ENCODE measurements around the gene DCP1A.
"Not testable (repeated sequence)": the region's sequence is repeated elsewhere in the genome, so short reads cannot be mapped to it uniquely, and the experiment has no call there.

Gene DCP1A

GRCh38 chr3:53327986-53328385 lies 19.4 kb downstream of the DCP1A start:
- not testable (repeated sequence) for H3K36me3 ChIP-seq (ENCODE audit: control insufficient read depth, insufficient read depth, low read length); H3K27me3 ChIP-seq (ENCODE audit: control insufficient read depth, insufficient read depth, low read length); H3K9me3 ChIP-seq (ENCODE audit: control insufficient read depth, insufficient read depth, low read length); H3K9ac ChIP-seq (ENCODE audit: low read depth, low read length); H3K4me1 ChIP-seq (ENCODE audit: control insufficient read depth, insufficient read depth, low read length); H3K4me3 ChIP-seq (ENCODE audit: low read depth, low read length)

- Histone ChIP-seq H3K4me3 (ENCODE audit: low read depth, low read length) (no peak overlapping the region), H3K9ac (ENCODE audit: low read depth, low read length) (no peak overlapping the region), H3K4me1 (ENCODE audit: control insufficient read depth, insufficient read depth, low read length) (no peaks in the 10 kb centered on the region), H3K9me3 (ENCODE audit: control insufficient read depth, insufficient read depth, low read length) (no peaks in the 10 kb centered on the region), H3K27me3 (ENCODE audit: control insufficient read depth, insufficient read depth, low read length) (no peaks in the 10 kb centered on the region), H3K36me3 (ENCODE audit: control insufficient read depth, insufficient read depth, low read length) (no peaks in the 10 kb centered on the region)
These were observed 23.2 kb downstream of the DCP1A start for GRCh38 chr3:53324105-53324504.

- Histone ChIP-seq H3K9ac (ENCODE audit: low read depth, low read length) (no peak overlapping the region), H3K9me3 (ENCODE audit: control insufficient read depth, insufficient read depth, low read length) (no peaks in the 10 kb centered on the region), H3K4me3 (ENCODE audit: low read depth, low read length) (no peak overlapping the region), H3K36me3 (ENCODE audit: control insufficient read depth, insufficient read depth, low read length) (no peaks in the 10 kb centered on the region), H3K4me1 (ENCODE audit: control insufficient read depth, insufficient read depth, low read length) (no peaks in the 10 kb centered on the region), H3K27me3 (ENCODE audit: control insufficient read depth, insufficient read depth, low read length) (no peaks in the 10 kb centered on the region)
These were observed 26.6 kb downstream of the DCP1A start for GRCh38 chr3:53320697-53321096.

- Histone ChIP-seq H3K27me3 (ENCODE audit: control insufficient read depth, insufficient read depth, low read length) (no peaks in the 10 kb centered on the region), H3K4me1 (ENCODE audit: control insufficient read depth, insufficient read depth, low read length) (no peaks in the 10 kb centered on the region), H3K9me3 (ENCODE audit: control insufficient read depth, insufficient read depth, low read length) (no peaks in the 10 kb centered on the region), H3K9ac (ENCODE audit: low read depth, low read length) (no peak overlapping the region), H3K4me3 (ENCODE audit: low read depth, low read length) (no peak overlapping the region), H3K36me3 (ENCODE audit: control insufficient read depth, insufficient read depth, low read length) (peaks cover 2% of the 10 kb centered on the region)
These were observed 28.8 kb downstream of the DCP1A start for GRCh38 chr3:53318522-53318921.

- no peak overlapping the region for H3K4me3 ChIP-seq (ENCODE audit: low read depth, low read length)
- H3K9ac ChIP-seq (ENCODE audit: low read depth, low read length), result no peak overlapping the region
- no peaks in the 10 kb centered on the region for H3K4me1 ChIP-seq (ENCODE audit: control insufficient read depth, insufficient read depth, low read length)
- no peaks in the 10 kb centered on the region for H3K9me3 ChIP-seq (ENCODE audit: control insufficient read depth, insufficient read depth, low read length)
- H3K36me3 ChIP-seq (ENCODE audit: control insufficient read depth, insufficient read depth, low read length), result peaks cover 9% of the 10 kb centered on the region
- H3K27me3 ChIP-seq (ENCODE audit: control insufficient read depth, insufficient read depth, low read length), result no peaks in the 10 kb centered on the region
These were observed 34.5 kb downstream of the DCP1A start for GRCh38 chr3:53312832-53313231.

- Histone ChIP-seq H3K4me3 (ENCODE audit: low read depth, low read length) (no peak overlapping the region), H3K9me3 (ENCODE audit: control insufficient read depth, insufficient read depth, low read length) (no peaks in the 10 kb centered on the region), H3K9ac (ENCODE audit: low read depth, low read length) (no peak overlapping the region), H3K27me3 (ENCODE audit: control insufficient read depth, insufficient read depth, low read length) (no peaks in the 10 kb centered on the region), H3K4me1 (ENCODE audit: control insufficient read depth, insufficient read depth, low read length) (no peaks in the 10 kb centered on the region), H3K36me3 (ENCODE audit: control insufficient read depth, insufficient read depth, low read length) (peaks cover 9% of the 10 kb centered on the region)
These were observed 35.5 kb downstream of the DCP1A start for GRCh38 chr3:53311882-53312281.

GRCh38 chr3:53303957-53304356 lies 43.4 kb downstream of the DCP1A start:
- no peaks in the 10 kb centered on the region for H3K4me1 ChIP-seq (ENCODE audit: control insufficient read depth, insufficient read depth, low read length)
- H3K27me3 ChIP-seq (ENCODE audit: control insufficient read depth, insufficient read depth, low read length), result no peaks in the 10 kb centered on the region
- H3K4me3 ChIP-seq (ENCODE audit: low read depth, low read length), result no peak overlapping the region
- H3K9me3 ChIP-seq (ENCODE audit: control insufficient read depth, insufficient read depth, low read length), result no peaks in the 10 kb centered on the region
- no peak overlapping the region for H3K9ac ChIP-seq (ENCODE audit: low read depth, low read length)
- H3K36me3 ChIP-seq (ENCODE audit: control insufficient read depth, insufficient read depth, low read length), result peaks cover 12% of the 10 kb centered on the region

GRCh38 chr3:53303549-53303948 lies 43.8 kb downstream of the DCP1A start:
- H3K9ac ChIP-seq (ENCODE audit: low read depth, low read length), result no peak overlapping the region
- H3K27me3 ChIP-seq (ENCODE audit: control insufficient read depth, insufficient read depth, low read length), result no peaks in the 10 kb centered on the region
- H3K4me1 ChIP-seq (ENCODE audit: control insufficient read depth, insufficient read depth, low read length), result no peaks in the 10 kb centered on the region
- peaks cover 12% of the 10 kb centered on the region for H3K36me3 ChIP-seq (ENCODE audit: control insufficient read depth, insufficient read depth, low read length)
- H3K4me3 ChIP-seq (ENCODE audit: low read depth, low read length), result no peak overlapping the region
- H3K9me3 ChIP-seq (ENCODE audit: control insufficient read depth, insufficient read depth, low read length), result no peaks in the 10 kb centered on the region

- Histone ChIP-seq H3K9me3 (ENCODE audit: control insufficient read depth, insufficient read depth, low read length) (no peaks in the 10 kb centered on the region), H3K27me3 (ENCODE audit: control insufficient read depth, insufficient read depth, low read length) (no peaks in the 10 kb centered on the region), H3K4me1 (ENCODE audit: control insufficient read depth, insufficient read depth, low read length) (no peaks in the 10 kb centered on the region), H3K4me3 (ENCODE audit: low read depth, low read length) (no peak overlapping the region), H3K9ac (ENCODE audit: low read depth, low read length) (no peak overlapping the region), H3K36me3 (ENCODE audit: control insufficient read depth, insufficient read depth, low read length) (peaks cover 8% of the 10 kb centered on the region)
These were observed 46.5 kb downstream of the DCP1A start for GRCh38 chr3:53300826-53301225.

GRCh38 chr3:53299611-53300023 lies 47.7 kb downstream of the DCP1A start:
- H3K4me1 ChIP-seq (ENCODE audit: control insufficient read depth, insufficient read depth, low read length); H3K9ac ChIP-seq (ENCODE audit: low read depth, low read length); H3K27me3 ChIP-seq (ENCODE audit: control insufficient read depth, insufficient read depth, low read length); H3K9me3 ChIP-seq (ENCODE audit: control insufficient read depth, insufficient read depth, low read length); H3K36me3 ChIP-seq (ENCODE audit: control insufficient read depth, insufficient read depth, low read length); H3K4me3 ChIP-seq (ENCODE audit: low read depth, low read length): not testable (repeated sequence)

GRCh38 chr3:53295410-53295809 lies 51.9 kb downstream of the DCP1A start:
- Histone ChIP-seq H3K36me3 (ENCODE audit: control insufficient read depth, insufficient read depth, low read length) (peaks cover 6% of the 10 kb centered on the region), H3K9me3 (ENCODE audit: control insufficient read depth, insufficient read depth, low read length) (no peaks in the 10 kb centered on the region), H3K4me3 (ENCODE audit: low read depth, low read length) (no peak overlapping the region), H3K27me3 (ENCODE audit: control insufficient read depth, insufficient read depth, low read length) (no peaks in the 10 kb centered on the region), H3K4me1 (ENCODE audit: control insufficient read depth, insufficient read depth, low read length) (no peaks in the 10 kb centered on the region), H3K9ac (ENCODE audit: low read depth, low read length) (no peak overlapping the region)

GRCh38 chr3:53293867-53294266 lies 53.5 kb downstream of the DCP1A start:
- no peaks in the 10 kb centered on the region for H3K4me1 ChIP-seq (ENCODE audit: control insufficient read depth, insufficient read depth, low read length)

GRCh38 chr3:53288214-53288613 lies 59.1 kb downstream of the DCP1A start:
- H3K4me1 ChIP-seq (ENCODE audit: control insufficient read depth, insufficient read depth, low read length), result peaks cover 22% of the 10 kb centered on the region
- H3K27me3 ChIP-seq (ENCODE audit: control insufficient read depth, insufficient read depth, low read length), result no peaks in the 10 kb centered on the region
- no peaks in the 10 kb centered on the region for H3K9me3 ChIP-seq (ENCODE audit: control insufficient read depth, insufficient read depth, low read length)
- H3K4me3 ChIP-seq (ENCODE audit: low read depth, low read length), result no peak overlapping the region
- H3K36me3 ChIP-seq (ENCODE audit: control insufficient read depth, insufficient read depth, low read length), result peaks cover 6% of the 10 kb centered on the region
- H3K9ac ChIP-seq (ENCODE audit: low read depth, low read length), result no peak overlapping the region

More at GRCh38 chr3:53293867-53294266, 53.5 kb downstream of the DCP1A start:
- no peak overlapping the region for H3K4me3 ChIP-seq (ENCODE audit: low read depth, low read length)
- no peak overlapping the region for H3K9ac ChIP-seq (ENCODE audit: low read depth, low read length)
- peaks cover 6% of the 10 kb centered on the region for H3K36me3 ChIP-seq (ENCODE audit: control insufficient read depth, insufficient read depth, low read length)
- no peaks in the 10 kb centered on the region for H3K27me3 ChIP-seq (ENCODE audit: control insufficient read depth, insufficient read depth, low read length)
- no peaks in the 10 kb centered on the region for H3K9me3 ChIP-seq (ENCODE audit: control insufficient read depth, insufficient read depth, low read length)
